SH-SY5Y (cell line): Measurements from ENCODE around the gene ASCL5.

Experiments used
- GATA2 ChIP-seq: IDR thresholded peaks from 2 replicates; pipeline ENCODE4 v1.6.1; 2011; ENCODE audit warnings: mild to moderate bottlenecking, low read depth, low read length
- GATA3 ChIP-seq: IDR thresholded peaks from 2 replicates; pipeline ENCODE4 v1.6.1; 2011; ENCODE audit warnings: low read depth, mild to moderate bottlenecking, low read length, moderate library complexity

- TF ChIP-seq GATA2: no peak; the same call in 1 of the 2 replicates
- TF ChIP-seq GATA3: no peak
Measured at GRCh38 chr1:201113451-201114244, 13.3 kb downstream of the ASCL5 start.
